SIG-M5 (cell line): Measurements from ENCODE around the gene SSC5D.
"Not testable (repeated sequence)": the region's sequence is repeated elsewhere in the genome, so short reads cannot be mapped to it uniquely, and the experiment has no call there.

Source experiments
- DNase-seq: peaks from one replicate; lab custom pipeline; 2025; lab: John Stamatoyannopoulos, UW

Gene SSC5D

GRCh38 chr19:55503502-55504251, 15.4 kb downstream of the SSC5D start:
- no peak for DNase-seq

- DNase-seq: no peak
These were observed 16.0 kb downstream of the SSC5D start for GRCh38 chr19:55504252-55504603.

DNA sequence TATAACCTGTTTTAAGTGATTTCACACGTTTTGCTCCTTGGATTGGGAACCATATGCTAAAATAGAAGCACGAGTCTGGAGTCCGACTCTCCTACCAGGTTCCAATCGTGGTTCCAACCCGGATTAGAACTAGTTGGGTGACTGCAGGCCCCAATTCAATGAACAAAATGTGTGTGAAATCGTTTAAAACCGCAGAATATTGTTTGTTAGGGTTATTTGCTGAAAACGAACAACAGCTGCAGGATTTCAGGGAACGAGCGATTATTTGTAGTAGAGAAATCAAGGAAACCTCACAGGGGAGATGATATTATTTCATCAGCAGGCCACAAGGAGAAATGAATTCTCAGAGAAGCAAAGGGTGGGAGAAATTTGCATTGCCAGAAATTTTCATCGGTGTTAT, 16.7 kb downstream of the SSC5D start:
- DNase-seq: no peak

DNA sequence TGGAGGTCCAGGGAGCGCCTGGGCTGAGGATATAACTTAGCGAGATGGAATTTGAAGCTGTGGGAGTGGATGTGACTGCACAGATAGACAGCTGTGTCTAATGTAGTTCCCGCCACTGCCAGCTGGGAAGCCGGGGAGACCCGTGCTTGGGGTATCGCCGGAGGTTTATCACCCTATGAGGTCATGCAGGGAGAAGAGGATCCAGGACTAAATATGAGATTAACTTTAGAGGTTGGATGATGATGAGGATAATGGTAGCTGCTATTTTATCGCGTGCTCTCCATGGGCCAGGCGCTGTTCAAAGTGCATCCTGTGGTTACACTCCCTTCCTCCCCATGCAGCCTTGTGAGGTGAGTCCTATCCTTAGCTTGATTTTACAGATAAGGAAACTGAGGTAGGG, 19.9 kb downstream of the SSC5D start:
- DNase-seq: no peak

DNA sequence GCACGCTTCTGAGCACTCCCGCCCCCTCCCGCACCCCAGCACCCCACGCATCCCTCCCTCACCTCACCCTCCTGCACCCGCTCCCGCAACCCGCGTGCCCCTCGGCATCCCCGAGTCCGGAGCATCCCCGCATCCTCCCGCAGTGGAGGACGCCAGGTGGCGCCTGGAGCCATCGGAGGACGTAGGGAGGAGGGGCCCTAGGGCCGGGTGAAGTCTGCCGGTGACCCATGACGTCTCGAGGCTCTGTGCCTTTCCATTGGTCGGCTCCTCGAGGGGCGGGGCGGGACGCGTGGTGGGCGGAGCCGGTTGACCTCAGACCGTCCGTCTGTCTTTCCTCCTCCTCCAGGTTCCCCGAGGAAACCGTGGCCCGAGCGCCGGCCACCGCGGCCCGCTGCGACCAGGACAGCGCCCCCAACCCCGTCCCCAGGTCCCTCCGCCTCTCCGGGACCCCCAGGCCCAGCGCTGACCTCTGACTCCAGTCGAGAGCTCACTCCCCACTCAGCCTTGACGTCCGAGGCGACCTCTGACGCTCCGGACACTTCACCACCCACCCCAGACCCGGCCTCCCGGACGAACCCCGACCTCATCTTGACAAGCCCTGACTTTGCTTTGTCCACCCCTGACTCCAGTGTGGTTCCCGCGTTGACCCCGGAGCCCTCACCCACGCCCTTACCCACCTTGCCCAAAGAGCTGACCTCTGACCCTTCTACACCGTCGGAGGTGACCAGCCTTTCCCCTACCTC, 28.8 kb downstream of the SSC5D start:
- DNase-seq: peak; percentile 36

- no peak for DNase-seq
These were observed 31.4 kb downstream of the SSC5D start for GRCh38 chr19:55519451-55520311.

DNA sequence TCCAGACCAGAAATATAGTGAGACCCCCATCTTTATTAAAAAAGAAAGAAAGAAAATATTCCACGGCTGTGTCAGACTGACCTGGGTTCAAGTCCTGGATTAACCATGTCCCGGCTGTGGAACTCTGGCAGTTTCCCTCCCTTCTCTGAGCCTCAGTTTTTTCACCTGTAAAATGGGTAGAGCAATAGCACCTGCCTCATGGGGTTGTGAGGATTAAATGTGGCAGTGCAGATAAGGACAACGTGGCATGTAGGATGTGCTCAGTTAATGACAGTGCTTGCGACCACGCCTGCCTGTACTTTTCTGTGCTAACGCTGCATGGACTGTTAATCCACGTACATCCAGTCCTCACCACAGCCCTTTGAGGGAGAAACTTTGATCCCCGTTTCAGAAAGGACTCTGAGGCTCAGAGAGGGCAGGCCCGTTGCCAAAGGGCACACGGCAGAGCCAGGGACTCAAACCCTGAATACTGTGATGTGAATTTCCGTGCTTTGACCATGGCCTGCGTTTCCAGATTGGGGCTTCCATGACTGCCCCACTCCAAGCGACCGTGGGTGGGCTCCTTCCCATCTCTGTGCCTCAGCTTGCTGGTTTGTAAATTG, 32.6 kb downstream of the SSC5D start:
- DNase-seq: no peak

- no peak for DNase-seq
These were observed 37.3 kb downstream of the SSC5D start for GRCh38 chr19:55525289-55526101.

DNA sequence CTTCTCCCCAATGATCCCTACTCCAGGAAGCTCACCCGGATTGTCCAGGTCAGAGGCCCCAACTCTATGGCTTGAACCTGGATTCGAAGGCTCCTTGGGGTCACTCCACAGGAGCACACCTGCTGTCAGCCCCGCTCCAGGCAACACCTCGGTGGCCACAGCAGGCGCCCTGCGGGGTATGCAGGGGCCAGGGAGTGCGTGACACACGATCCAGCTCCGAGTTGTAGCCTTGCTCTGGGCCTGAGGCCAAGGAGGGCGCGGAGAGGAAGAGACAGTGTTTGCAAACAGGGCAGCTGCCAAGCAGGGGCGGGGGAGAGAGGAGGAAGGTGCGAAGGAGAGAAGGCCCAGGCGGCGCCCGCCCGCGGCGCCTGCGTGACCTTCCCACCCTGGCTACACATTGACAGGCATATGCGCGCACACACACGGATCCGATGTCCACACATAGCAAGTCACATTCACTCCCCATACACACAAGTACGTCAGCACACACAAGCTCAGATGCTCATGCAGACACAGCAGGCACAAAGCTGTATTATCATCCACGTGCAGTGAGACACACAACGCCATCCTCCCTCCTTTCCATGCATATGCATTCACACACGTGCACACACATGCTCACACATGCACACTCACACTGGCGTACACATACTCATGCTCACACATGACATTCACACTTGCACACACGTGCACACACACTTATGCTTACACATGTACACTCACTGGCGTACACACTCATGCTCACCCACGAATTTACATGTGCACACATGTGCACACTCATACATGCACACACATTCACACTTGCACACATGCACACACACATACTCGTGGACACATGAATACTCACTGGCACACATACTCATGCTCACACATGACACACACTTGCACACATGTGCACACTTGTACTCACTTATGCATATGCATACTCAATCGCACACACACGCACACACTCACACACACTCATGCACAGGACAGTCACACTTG, 38.3 kb downstream of the SSC5D start:
- DNase-seq: no peak

DNA sequence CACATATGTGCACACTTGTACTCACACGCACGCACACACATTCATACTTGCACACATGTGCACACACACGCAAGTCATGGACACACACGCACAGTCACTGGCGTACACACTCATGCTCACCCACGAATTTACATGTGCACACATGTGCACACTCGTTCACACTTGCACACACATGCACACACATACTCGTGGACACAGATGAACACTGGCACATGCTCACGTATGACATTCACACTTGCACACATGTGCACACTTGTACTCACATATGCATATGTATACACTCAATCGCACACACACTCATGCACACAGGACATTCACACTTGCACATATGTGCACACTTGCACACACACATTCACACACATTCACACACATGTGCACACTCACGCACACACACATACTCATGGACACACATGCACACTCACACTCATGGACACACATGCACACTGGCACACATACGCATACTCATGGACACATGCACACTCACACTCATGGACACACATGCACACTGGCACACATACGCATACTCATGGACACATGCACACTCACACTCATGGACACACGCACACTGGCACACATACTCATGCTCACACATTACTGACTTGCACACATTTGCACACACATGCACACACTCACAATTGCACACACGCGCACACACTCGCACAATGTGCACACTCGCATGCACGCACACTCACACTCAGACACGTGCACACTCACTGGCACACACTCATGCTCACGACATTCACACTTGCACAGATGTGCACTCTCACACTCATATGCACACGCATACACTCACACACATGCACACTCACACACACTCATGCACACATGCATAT, 39.2 kb downstream of the SSC5D start:
- no peak for DNase-seq

GRCh38 chr19:55528030-55528803, 40.0 kb downstream of the SSC5D start:
- DNase-seq: no peak

GRCh38 chr19:55529636-55530234, 41.5 kb downstream of the SSC5D start:
- no peak for DNase-seq

- DNase-seq: no peak
These were observed 42.8 kb downstream of the SSC5D start for GRCh38 chr19:55530996-55531395.

DNA sequence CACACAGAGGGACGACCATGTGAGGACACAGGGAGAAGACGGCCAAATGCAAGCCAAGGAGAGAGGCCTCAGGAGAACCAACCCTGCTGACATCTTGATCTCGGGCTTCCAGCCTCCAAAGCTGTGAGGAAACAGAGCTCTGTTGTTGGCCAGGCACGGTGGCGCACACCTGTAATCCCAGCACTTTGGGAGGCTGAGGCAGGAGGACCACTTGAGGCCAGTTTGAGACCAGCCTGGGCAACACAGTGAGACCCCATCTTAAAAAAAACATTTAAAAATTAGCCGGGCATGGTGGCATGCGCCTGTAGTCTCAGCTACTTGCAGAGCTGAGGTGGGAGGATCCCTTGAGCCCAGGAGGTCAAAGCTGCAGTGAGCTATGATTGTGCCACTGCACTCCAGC, 46.0 kb downstream of the SSC5D start:
- not testable (repeated sequence) for DNase-seq

DNA sequence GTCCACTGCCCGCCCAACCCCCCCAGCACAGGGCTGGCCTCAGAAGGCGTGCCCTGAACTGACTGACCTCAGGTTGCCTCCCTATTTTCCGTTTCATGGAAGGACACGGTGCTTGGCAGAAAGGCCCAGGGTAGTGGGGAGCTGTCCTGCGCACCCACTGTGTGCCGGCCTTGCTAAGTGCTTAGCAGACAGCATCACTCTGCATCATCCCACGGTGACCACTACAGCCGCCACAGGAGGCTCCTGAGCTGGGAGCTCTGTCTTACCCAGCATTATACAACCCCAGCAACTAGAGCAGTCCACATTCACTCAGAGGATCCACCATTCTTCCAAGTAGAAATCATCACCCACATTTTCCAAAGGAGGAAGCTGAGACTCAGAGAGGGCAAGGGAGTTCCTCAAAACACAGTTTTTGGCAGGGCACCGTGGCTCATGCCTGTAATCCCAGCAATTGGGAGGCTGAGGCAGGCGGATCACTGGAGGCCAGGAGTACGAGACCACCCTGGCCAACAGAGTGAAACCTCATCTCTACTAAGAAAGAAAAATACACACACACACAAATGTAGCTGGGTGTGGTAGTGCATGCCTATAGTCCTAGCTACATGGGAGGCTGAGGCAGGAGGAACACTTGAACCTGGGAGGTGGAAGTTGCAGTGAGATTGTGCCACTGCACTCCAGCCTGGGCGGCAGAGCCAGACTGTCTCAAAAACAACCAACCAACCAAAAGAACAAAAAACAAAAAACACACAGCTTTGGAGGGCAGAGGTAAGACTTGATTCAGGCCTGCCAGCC, 47.1 kb downstream of the SSC5D start:
- DNase-seq: no peak

- no peak for DNase-seq
These were observed 47.7 kb downstream of the SSC5D start for GRCh38 chr19:55535965-55536350.

DNA sequence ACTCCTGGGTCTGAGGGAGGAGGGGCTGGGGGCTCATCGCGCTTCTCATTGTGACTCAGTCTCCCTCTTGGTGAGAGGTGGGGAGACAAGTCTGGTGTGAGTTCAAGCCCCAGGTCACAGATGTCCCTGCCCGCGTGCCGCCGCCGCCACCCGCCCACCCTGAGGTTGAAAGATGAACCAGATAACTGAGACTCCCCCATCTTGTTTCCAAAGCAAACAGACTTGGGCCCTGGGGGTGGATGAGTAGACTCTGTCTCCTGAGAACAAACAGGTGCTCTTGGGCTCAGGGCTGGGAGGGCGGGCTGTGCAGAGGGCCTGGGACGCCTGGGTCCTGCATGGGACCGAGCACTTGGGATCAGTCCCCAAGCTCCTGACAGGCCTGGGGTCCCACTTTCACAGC, 48.1 kb downstream of the SSC5D start:
- DNase-seq: no peak
